Tibial nerve (tissue), 3 donors: ENCODE results near the gene ITGA4.

Experiments used
- CTCF ChIP-seq, 5 experiments: fragments of 200-600 bp in 3 of 5; fragments of 450-650 bp in 2 of 5; sonication (generic) in 3 of 5; IDR thresholded peaks; one replicate each; pipeline ENCODE4 v1.5.1; 2016 to 2019; ENCODE audit warnings: antibody characterized with exemption in 5 of 5, mild to moderate bottlenecking in 3 of 5, moderate library complexity in 2 of 5
- POLR2A ChIP-seq, 2 donors: fragments of 450-650 bp; IDR thresholded peaks; one replicate each; pipeline ENCODE4 v1.6.1; 2017; ENCODE audit warnings: antibody characterized with exemption in 2 of 2, mild to moderate bottlenecking in 2 of 2, moderate library complexity in 2 of 2

- TF ChIP-seq CTCF (IDR thresholded peaks at IDR 0.05), result no peak
- no peak for TF ChIP-seq POLR2A (IDR thresholded peaks at IDR 0.05)
Observed at GRCh38 chr2:181484851-181485637, 27.9 kb downstream of the ITGA4 start.
